NCI-H128 (cell line): ENCODE measurements around the gene SLC27A4.

ENCODE experiments used
- DNase-seq: peaks from one replicate; lab custom pipeline; 2025; ENCODE audit not compliant: unreplicated experiment; lab: John Stamatoyannopoulos, UW

Gene SLC27A4

GRCh38 chr9:128361986-128362646 lies 21.8 kb downstream of the SLC27A4 start:
- DNase-seq = peak; percentile 72

GRCh38 chr9:128362774-128363173 lies 22.4 kb downstream of the SLC27A4 start:
- no peak for DNase-seq

- DNase-seq = no peak
Observed at GRCh38 chr9:128365525-128365924, 25.2 kb downstream of the SLC27A4 start.

GRCh38 chr9:128369024-128369706 lies 28.8 kb downstream of the SLC27A4 start:
- no peak for DNase-seq

- DNase-seq = no peak
Observed at GRCh38 chr9:128370367-128370751, 30.0 kb downstream of the SLC27A4 start.

- DNase-seq = peak; percentile 88
Observed at GRCh38 chr9:128370752-128371629, 30.7 kb downstream of the SLC27A4 start, which contains the start of gene URM1. Gene URM1 (plus strand): TSS chr9:128371374. CDS start chr9:128371381, 7 bp downstream.

GRCh38 chr9:128371630-128372117 lies 31.3 kb downstream of the SLC27A4 start:
- no peak for DNase-seq

GRCh38 chr9:128372188-128372641 lies 31.9 kb downstream of the SLC27A4 start:
- DNase-seq = no peak

GRCh38 chr9:128372784-128373183 lies 32.5 kb downstream of the SLC27A4 start:
- no peak for DNase-seq

GRCh38 chr9:128374221-128374675 lies 33.9 kb downstream of the SLC27A4 start:
- no peak for DNase-seq

GRCh38 chr9:128375865-128376264 lies 35.5 kb downstream of the SLC27A4 start:
- no peak for DNase-seq

GRCh38 chr9:128382261-128382660 lies 41.9 kb downstream of the SLC27A4 start:
- DNase-seq = no peak

- DNase-seq = no peak
Observed at GRCh38 chr9:128383007-128383753, 42.9 kb downstream of the SLC27A4 start.

GRCh38 chr9:128383791-128384190 lies 43.5 kb downstream of the SLC27A4 start:
- DNase-seq = no peak

GRCh38 chr9:128384801-128385495 lies 44.6 kb downstream of the SLC27A4 start:
- DNase-seq = no peak

- no peak for DNase-seq
Observed at GRCh38 chr9:128385496-128386460, 45.5 kb downstream of the SLC27A4 start.

GRCh38 chr9:128388150-128388549 lies 47.8 kb downstream of the SLC27A4 start:
- no peak for DNase-seq

GRCh38 chr9:128389395-128390149 lies 49.2 kb downstream of the SLC27A4 start:
- peak; percentile 30 for DNase-seq
